ENCODE data around the gene ZNF598.
"Not testable (repeated sequence)": the region's sequence is repeated elsewhere in the genome, so short reads cannot be mapped to it uniquely, and the experiment has no call there.

ZNF598 gene

DNA sequence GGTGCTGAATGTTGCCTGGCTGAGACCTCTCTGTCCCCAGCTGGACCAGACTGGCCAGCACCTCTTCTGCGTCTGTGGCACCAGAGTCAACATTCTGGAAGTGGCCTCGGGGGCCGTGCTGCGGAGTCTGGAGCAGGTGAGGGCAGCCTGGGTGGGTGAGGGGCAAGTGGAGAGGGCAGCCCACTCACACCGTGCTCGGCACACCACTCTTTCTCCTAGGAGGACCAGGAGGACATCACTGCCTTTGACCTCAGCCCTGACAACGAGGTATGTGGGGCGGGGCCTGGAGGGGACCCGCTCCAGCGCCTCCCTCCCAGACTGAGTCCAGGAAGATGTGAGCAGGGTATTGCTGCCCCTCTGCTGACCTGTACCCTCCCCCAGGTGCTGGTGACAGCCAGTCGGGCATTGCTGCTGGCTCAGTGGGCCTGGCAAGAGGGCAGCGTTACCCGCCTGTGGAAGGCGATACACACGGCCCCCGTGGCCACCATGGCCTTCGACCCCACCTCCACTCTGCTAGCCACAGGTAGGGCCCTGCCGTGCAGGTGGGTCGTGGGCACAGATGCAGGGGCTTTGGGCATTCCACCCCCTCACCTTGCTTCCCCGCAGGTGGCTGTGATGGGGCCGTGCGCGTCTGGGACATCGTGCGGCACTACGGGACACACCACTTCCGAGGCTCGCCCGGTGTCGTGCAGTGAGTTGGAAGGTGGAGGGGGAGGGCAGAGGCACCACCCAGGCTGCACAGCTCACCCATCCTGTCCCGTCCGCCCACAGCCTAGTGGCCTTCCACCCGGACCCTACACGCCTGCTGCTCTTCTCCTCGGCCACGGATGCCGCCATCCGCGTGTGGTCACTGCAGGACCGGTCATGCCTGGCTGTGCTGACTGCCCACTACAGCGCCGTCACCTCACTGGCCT is 35.2 kb downstream of the ZNF598 start:
- no peak for DNase-seq

DNA sequence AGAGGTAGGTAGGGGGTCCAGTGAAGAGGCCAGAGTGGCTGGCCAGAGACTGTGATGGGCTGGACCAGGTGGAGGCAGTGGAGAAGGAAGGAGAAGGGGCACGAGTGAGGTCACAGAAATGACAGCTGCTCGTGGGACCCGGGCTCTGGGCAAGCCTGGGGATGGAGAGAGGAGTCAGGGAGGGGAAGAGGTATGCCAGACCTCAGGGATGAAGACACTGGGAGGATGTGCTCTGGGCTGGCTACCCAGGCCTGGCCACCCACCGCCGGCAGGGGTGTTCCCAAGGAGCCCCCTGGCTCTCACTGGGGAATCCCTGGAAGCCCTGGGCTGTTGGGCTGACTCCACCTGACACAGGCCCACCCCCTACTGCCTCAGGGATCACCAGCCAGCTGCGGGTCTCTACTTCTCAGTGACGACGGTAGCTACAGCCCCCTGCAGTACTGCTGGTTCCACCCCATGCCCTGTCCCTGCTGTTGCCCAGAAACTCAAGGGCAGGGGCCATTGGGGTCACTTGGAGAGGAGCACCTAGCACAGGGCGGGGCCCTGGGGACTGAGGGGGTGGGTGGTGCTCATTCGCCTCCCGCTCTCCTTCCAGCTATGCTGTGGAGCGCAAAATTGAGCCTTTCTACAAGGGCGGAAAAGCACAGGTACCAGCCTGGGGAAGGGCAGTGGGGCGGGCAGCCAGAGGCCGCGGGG is 36.0 kb downstream of the ZNF598 start:
- no peak for DNase-seq

DNA sequence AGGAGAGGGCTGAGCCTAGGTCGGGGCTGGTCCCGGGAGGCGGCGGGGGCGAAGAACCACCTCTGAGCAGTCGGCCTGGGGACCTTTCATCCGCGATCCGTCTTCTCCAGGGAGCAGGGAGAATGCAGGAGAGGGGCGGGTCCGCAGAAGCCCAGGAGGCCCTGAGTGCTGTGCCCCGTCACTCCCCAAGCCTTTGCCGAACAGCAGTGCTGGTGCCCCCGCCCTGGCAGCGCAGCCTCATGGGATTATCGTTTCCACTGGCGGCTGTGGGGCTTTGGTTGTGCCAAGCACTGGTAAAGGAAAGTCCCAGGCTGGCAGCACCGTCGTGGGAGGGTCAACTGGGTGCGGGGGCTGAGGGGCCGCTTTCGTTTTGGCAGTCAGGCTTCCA is 37.1 kb downstream of the ZNF598 start:
- no peak for DNase-seq

DNA sequence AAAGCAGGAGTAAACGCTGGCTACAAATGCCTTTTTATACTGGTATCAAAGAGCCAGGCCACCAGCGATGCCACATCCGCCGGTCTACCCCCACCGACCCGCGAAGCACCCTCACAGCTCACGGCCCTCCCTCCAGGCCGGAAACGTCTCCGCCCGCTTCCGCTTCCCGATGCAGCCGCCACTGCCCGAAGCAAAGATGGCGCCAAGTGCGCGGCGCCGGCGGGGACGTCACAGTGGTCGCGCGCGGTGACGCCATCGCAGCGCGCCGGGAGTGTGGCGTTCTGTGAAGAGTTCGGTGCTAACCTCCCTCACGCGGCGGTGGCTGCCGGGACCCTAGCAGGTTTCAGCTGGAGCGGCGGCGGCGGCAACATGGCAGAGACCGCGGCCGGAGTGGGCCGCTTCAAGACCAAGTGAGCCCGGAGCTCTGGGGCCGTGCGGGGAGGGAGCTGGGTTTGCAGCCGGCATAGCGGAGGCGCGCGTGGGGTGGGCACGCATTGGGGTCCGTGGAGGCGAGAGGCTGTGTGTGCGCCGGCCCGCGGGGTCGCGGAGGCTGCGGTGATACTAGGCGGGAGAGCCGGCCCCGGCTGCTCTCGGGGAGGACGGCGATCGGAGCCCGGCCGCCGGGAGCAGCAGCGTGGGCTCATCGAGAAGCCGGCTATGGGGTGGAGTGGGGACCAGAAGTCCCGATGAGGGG is 37.7 kb downstream of the ZNF598 start, which contains the start of gene TBL3:
TSS of gene TBL3 (plus strand) at position 258 of the 694 bp plus-strand sequence. CDS start at position 370, 112 bp downstream.
- DNase-seq, result peak; percentile 97

DNA sequence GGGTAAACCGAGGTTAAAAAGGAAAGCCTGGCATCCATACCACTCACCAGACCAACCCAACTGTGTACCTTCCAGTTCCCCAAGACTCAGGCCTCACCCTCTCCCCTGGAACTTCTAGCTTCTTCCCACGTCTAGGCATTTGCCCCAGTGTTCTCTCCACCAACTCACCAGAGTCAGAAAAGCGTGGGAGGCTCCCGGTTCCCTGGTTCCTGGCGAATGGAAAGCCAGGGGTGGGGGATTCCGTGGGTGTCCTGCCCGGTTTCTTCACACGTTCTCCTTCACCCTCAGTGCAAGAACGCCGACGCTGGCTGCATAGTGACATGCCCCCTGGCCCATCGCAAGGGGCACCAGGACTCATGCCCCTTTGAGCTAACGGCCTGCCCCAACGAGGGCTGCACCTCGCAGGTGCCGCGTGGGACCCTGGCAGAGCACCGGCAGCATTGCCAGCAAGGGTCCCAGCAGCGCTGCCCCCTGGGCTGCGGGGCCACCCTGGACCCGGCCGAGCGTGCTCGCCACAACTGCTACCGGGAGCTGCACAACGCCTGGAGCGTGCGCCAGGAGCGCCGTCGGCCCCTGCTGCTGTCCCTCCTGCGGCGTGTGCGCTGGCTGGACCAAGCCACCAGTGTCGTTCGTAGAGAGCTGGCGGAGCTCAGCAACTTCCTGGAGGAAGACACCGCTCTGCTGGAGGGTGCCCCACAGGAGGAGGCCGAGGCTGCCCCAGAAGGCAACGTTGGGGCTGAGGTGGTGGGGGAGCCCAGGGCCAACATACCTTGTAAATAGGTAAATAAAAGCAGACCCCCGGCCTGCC is 41.3 kb downstream of the ZNF598 start:
- no peak for DNase-seq

DNA sequence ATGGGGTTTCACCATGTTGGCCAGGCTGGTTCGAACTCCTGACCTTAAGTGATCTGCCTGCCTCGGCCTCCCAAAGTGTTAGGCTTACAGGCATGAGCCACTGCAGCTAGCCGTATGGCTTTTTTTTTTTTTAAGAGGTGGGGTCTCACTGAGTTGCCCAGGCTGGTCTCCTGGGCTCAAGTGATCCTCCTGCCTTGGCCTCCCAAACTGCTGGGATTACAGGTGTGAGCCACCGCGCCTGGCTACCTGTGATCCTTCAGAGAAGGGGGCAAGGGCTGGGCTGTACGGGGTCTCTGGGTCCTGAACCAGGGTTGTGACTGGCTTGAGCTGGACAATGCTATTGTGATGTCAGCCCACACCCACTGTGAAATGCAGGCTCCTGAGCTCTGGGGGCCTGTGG is 43.2 kb downstream of the ZNF598 start, which contains the start of gene RNF151:
TSS of gene RNF151 (plus strand) at position 397 of the 400 bp plus-strand sequence. CDS start 26 bp downstream, outside the sequence.
- no peak for DNase-seq

DNA sequence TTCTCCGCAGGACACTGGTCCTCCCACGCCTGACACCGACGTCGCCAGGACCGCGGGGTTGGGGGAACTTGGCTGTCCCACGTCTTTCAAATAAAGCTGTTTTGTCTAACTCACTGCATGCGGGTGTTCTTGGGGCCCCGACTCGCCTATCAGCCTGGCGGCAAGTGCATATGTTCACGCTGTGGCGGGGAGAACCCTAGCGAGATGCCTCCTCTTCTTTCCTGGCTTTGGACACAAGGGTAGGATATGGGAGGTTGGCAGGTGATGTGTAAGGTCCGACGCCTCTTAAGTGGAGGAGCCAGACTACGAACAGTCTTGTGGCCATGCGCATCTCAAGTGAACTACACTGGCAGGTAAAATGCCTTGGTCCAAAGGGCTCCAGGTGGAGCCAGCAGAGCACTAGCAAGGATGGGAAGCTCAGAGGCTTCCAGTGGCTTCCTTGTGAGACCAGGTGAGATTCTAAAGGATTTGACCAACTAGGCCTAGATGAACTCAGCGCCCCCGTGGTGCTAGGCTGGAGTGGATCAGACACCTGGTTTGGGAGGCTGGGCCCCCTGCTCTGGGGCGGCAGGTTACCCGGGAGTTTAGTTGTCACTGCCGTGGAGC is 44.1 kb downstream of the ZNF598 start:
- no peak for DNase-seq

DNA sequence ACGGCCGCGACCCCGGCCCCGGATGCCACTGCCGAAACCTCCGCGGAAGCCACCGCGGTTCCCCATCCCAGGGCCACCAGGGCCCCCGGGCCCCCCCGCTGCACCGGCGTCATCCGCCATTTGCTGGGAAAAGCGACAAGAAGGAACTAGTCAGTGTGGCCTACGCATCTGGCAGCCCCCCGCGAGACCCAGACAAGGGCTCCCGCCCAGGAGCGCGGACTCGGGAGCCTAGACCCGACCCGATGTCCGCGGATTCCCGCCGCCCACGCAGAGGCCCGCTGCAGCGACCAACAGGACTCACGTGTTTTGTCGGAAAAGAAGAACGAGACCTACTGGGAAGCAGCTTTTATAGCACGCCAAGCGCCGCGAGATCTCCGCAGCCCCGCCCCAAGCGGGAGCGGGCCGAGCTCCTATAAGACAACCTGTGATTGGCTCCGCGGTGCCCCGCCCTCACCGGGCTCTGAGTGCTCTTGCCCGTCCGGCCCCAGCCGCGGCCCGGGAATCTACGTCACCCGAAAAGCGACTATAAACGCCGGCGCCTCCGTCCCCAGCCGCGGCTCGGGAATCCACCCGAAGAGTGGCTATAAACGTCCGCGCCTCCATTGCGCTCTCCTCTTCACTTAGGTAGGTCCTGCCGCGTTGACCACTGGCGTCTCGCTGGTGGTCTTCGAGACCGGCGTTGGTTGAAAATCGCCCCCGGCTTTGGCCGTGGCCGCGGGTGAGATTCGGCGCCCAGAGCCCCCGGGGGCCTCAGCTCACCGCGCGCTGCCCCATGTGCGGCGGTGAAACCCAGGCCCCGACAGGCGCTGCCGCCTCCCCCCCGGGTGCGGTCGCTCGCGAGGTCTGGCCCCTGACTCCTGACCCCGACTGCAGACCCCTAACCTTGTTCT is 44.9 kb downstream of the ZNF598 start, which contains the start of gene RPS2:
TSS of gene RPS2 (minus strand) at position 321 of the 890 bp plus-strand sequence. CDS start at position 120, 201 bp downstream.
- DNase-seq, result peak; percentile 99

DNA sequence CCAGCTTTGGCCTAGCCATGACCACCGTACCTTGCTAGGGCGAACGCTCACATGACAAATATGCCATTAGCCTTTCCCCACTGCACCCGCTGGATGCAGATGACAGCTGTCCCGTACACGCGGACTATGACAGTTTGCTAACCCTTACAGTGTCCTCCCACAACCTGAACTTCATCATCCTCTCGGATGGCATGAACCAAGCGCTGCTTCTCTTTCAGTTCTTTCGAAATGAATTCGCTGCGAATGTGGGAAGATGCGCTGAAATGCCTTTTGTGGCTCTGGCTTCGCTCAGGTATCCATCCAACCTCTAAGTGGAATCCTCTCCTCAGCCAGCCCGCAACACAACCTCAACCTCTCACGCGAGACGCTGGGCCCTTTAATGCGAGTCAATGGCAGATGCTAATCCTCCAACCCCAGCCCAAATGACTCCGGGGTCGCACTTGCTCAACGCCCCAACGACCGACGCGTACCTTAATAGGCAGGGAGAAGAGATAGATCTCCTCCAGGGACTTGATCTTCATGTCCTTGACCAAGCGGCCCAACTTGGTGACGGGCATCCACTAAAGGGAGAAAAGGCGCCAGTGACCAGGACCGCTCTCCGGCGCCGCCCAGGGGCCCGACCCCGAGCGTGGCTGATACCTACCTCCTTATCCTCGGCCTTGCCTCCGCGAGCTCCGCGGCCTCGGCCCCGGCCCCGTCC is 45.7 kb downstream of the ZNF598 start:
- no peak for DNase-seq

DNA sequence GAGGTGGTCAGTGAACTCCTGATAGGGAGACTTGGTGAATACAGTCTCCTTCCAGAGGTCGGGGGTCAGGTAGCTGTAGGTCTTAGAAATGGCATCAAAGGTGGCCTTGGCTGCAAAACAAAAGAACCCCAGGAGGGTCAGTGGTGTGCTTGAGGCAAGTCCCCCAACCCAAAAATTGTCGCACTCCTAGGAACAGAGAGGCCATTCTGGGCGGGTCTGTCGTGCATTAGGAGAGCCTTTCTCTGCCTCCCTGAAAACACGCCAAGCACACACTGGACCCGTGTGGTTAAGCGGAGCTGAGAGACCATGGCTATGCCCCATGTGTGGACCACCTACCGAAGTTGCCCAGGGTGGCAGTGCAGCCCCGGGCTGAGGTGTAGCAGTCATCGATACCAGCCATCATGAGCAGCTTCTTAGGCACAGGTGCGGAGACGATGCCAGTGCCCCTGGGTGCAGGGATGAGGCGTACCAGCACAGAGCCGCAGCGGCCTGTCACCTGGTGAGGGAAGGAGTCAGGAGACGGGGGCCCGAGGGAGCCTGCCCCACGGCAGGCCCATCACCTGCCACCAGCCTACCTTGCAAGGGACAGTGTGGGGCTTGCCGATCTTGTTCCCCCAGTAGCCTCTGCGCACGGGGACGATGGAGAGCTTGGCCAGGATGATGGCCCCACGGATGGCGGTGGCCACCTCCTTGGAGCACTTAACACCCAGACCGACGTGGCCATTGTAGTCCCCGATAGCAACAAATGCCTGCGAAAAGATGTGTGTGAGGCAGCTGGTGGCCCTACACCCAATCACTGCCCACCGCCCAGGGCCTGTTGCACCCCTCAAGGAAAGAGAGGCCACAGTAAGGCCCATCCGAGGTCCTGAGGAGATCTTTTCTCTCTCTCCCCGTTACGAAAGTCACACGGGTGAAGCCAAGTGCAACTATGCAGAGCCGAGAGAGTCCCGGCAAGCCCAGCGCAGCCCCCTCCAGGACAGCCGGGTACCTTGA is 47.2 kb downstream of the ZNF598 start:
- DNase-seq, result not testable (repeated sequence)

DNA sequence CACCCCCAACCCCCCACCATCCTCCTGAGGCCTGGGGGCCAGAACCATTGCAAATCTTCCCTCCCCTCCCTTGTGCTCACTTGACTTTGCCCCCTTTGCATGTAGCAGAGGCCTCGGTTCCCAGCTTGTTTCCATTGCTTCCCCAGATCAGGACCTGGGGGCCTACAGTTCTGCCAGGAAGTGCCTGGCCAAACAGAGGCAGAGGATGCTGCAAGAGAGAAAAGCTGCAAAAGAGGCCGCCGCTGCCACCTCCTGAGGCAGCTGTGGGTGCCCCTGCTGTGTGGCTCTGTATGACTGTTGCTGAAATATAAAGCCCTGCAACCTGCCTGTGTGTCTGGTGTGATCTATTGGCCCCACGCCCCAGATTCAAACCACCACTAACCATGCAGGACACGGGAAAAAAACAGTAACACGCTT is 48.0 kb downstream of the ZNF598 start:
- DNase-seq, result no peak

DNA sequence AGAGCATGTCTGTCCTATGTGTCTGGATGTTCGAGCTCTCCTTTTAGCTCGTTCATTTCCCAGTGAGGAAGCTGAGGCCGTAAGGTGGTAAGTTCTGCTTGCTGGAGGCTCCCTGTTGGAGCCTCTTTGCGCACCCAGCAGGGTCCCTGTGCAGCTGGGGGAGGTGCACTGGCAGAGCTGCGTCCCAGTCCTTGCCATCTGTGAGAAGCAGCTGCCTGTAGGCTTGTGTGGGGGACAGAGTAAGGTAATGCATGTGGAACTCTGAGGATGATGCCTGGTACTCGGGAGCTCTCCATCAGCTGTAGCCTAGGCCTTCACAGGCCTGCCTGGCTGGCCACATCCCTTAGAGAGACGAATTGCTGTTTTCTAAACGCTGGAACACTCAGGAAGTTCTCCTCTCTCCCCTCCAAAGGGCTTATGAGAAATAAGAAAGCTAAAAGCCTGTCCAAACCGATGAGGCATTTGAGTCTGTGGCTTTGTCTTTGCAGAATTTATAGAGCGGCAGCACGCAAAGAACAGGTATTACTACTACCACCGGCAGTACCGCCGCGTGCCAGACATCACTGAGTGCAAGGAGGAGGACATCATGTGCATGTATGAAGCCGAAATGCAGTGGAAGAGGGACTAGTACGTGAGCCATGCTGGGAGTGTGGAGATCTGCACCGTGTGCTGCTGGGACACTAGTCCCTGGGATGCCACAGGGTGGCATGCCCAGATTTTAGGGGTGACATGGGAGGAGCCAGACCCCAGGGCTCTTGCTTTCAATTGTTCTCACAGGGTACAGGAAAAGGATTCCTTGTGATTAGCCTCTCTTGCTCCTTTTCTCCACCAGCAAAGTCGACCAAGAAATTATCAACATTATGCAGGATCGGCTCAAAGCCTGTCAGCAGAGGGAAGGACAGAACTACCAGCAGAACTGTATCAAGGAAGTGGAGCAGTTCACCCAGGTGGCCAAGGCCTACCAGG is 48.7 kb downstream of the ZNF598 start:
- DNase-seq, result peak; percentile 53

DNA sequence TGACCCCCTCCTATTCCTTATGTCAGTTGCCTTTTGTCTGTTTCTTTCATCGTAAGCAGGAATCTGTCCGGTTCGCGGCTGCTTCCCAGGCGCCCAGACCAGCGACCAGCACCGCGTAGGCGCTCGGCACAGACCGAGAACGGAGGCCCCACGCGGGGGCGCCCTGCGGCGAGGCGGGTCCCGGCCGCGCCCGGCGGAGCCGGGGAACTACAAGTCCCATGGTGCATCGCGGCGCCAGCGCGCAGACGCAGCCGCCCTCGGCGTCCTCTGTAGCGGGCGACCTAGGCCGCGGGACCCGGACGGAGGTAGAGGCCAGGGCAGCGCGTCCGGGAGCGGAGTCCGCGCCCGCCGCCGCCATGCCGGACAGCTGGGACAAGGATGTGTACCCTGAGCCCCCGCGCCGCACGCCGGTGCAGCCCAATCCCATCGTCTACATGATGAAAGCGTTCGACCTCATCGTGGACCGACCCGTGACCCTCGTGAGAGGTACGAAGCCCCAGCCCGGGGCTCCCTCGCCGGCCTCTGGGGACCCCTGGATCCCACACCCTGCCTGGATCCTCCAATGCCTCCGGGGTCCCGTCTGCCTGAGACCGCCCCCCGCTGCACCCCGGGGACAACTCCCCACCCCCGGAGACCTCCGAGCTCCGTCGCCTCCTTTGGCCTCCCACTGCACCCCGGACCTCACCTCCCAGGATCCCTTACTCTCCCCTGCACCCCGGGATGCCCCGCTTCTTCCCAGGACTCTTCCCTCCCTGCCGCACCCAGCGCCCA is 50.2 kb downstream of the ZNF598 start, which contains the start of gene NDUFB10:
TSS of gene NDUFB10 (plus strand) at position 270 of the 771 bp plus-strand sequence. CDS start at position 357, 87 bp downstream.
- DNase-seq, result peak; percentile 89

DNA sequence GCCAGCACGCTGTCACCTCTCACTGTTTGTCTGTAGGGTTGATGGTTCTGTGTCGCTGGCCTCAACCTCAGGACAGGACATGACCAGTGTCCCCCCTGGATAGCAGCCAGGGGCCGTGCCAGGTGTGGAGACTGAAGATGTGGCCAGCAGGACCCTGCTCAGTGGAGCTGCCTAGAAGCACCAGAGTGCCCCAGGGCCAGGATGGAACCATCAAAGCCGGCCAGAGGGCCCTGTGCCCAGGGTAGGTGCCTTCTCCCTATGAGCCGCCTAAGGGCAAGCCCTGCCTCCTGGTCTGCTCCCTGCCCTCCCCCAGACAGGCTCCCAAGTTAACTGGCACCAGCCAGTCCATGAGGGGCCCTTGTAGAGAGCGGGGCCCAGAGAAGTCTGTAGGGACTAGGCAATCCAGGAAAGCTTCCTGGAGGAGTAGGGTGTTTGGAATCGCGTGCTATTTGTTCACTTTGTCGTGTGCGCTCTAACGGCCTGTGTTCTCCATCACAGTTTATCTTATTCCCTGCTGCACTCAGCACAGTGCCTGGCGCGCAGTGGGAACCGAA is 50.8 kb downstream of the ZNF598 start:
- no peak for DNase-seq

DNA sequence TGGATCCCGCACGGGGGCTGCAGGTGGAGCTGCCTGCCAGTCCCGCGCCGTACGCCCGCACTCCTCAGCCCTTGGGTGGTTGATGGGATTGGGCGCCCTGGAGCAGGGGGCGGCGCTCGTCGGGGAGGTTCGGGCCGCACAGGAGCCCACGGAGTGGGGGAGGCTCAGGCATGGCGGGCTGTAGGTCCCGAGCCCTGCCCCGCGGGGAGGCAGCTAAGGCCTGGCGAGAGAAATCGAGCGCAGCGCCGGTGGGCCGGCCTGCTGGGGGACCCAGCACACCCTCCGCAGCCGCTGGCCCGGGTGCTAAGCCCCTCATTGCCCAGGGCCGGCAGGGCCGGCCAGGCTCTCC is 51.5 kb downstream of the ZNF598 start:
- not testable (repeated sequence) for DNase-seq
